ENCODE data around the gene FBXL16.

FBXL16 gene

GRCh38 chr16:679814-680624 lies 25.6 kb downstream of the FBXL16 start, which contains the start of gene STUB1:
Gene STUB1 (plus strand): TSS chr16:680410. CDS start chr16:680526, 116 bp downstream.
- peak within 1 kb of the TSS; percentile 83 to 91 for H3K4me3 ChIP-seq (ENCODE audit: low read depth in 1 of 2, low read length in 1 of 2)
- no peaks in the 10 kb centered on the region for H3K9me3 ChIP-seq
- H3K27ac ChIP-seq, result peak within 1 kb of the TSS; percentile 86
- peaks cover 43 to 74% of the 10 kb centered on the region in 2 experiments for H3K4me1 ChIP-seq (ENCODE audit: control insufficient read depth in 1 of 2, insufficient read depth in 1 of 2, low read depth in 1 of 2, low read length in 1 of 2)
- peaks cover 34% of the 10 kb centered on the region for H3K27me3 ChIP-seq
- TF ChIP-seq CTCF (IDR thresholded peaks at IDR 0.05), result no peak
- H3K36me3 ChIP-seq, result peaks cover 14% of the 10 kb centered on the region

GRCh38 chr16:678858-679813 lies 26.5 kb downstream of the FBXL16 start:
- Histone ChIP-seq H3K27ac (peak overlapping the region; percentile 86), H3K9me3 (no peaks in the 10 kb centered on the region), H3K4me3 (ENCODE audit: low read depth in 1 of 2, low read length in 1 of 2) (peak overlapping the region; percentile 42 to 91), H3K4me1 (ENCODE audit: control insufficient read depth in 1 of 2, insufficient read depth in 1 of 2, low read depth in 1 of 2, low read length in 1 of 2) (peaks cover 37 to 69% of the 10 kb centered on the region in 2 experiments), H3K27me3 (peaks cover 43% of the 10 kb centered on the region), H3K36me3 (peaks cover 20% of the 10 kb centered on the region)
- no peak for TF ChIP-seq CTCF (IDR thresholded peaks at IDR 0.05)

- no peaks in the 10 kb centered on the region for H3K9me3 ChIP-seq
- no peak overlapping the region for H3K4me3 ChIP-seq (ENCODE audit: low read depth in 1 of 2, low read length in 1 of 2)
- H3K4me1 ChIP-seq (ENCODE audit: control insufficient read depth in 1 of 2, insufficient read depth in 1 of 2, low read depth in 1 of 2, low read length in 1 of 2), result peaks cover 30 to 63% of the 10 kb centered on the region in 2 experiments
- TF ChIP-seq CTCF (IDR thresholded peaks at IDR 0.05), result no peak
- H3K27me3 ChIP-seq, result peaks cover 44% of the 10 kb centered on the region
- H3K27ac ChIP-seq, result no peak overlapping the region
- H3K36me3 ChIP-seq, result peaks cover 28% of the 10 kb centered on the region
These were observed 27.3 kb downstream of the FBXL16 start for GRCh38 chr16:678209-678857.

- Histone ChIP-seq H3K9me3 (no peaks in the 10 kb centered on the region), H3K36me3 (peaks cover 32% of the 10 kb centered on the region), H3K27ac (no peak overlapping the region), H3K4me1 (ENCODE audit: control insufficient read depth in 1 of 2, insufficient read depth in 1 of 2, low read depth in 1 of 2, low read length in 1 of 2) (peaks cover 27 to 58% of the 10 kb centered on the region in 2 experiments), H3K4me3 (ENCODE audit: low read depth in 1 of 2, low read length in 1 of 2) (no peak overlapping the region), H3K27me3 (peaks cover 44% of the 10 kb centered on the region)
- TF ChIP-seq CTCF (IDR thresholded peaks at IDR 0.05), result no peak
These were observed 28.0 kb downstream of the FBXL16 start for GRCh38 chr16:677316-678190.
